Upper lobe of left lung (tissue), 4 donors: ENCODE results near the gene ONECUT1.

Source experiments
- CTCF ChIP-seq, 6 experiments: fragments of 450-650 bp in 4 of 6; fragments of 200-600 bp in 2 of 6; sonication (generic) in 2 of 6; IDR thresholded peaks; one replicate each; pipeline ENCODE4 v1.5.1; 2016 to 2019; ENCODE audit warnings: antibody characterized with exemption in 6 of 6
- EP300 ChIP-seq, 4 donors: sonication (generic); formaldehyde crosslinking; IDR thresholded peaks; one replicate each; pipeline ENCODE4 v1.5.1; 2017; ENCODE audit warnings: antibody characterized with exemption in 4 of 4, control low read depth in 2 of 4
- POLR2A ChIP-seq, 4 donors: fragments of 450-650 bp; IDR thresholded peaks; one replicate each; pipeline ENCODE4 v1.5.1; 2016 to 2017; ENCODE audit warnings: antibody characterized with exemption in 4 of 4, mild to moderate bottlenecking in 2 of 4

- TF ChIP-seq CTCF (IDR thresholded peaks at IDR 0.05) (no peak), POLR2A (IDR thresholded peaks at IDR 0.05) (no peak), EP300 (IDR thresholded peaks at IDR 0.05) (no peak)
These were observed 72.7 kb downstream of the ONECUT1 start for GRCh38 chr15:52717481-52717880.
